Measurements from ENCODE around the gene DIAPH1. TPM values are rescaled to one million over a fixed set of nuclear protein-coding genes. Genes with fewer than 3 reads are reported as not detected.

DIAPH1 gene
- total RNA-seq, 1 donor from 2014 or later: 16.7 TPM

GRCh38 chr5:141512390-141512910, 106.3 kb downstream of the DIAPH1 start:
- H3K36me3 ChIP-seq (ENCODE audit: control insufficient read depth in 3 of 3, insufficient read depth in 3 of 3, low read length in 3 of 3): peaks cover 26 to 27% (median 27%) of the 10 kb centered on the region in 3 donors
- peaks cover 77 to 80% (median 77%) of the 10 kb centered on the region in 3 donors for H3K4me1 ChIP-seq (ENCODE audit: control insufficient read depth in 3 of 3, insufficient read depth in 3 of 3, low read length in 3 of 3)
- peak overlapping the region; percentile 96 for H3K27ac ChIP-seq (ENCODE audit: low read depth, low read length)
- no peaks in the 10 kb centered on the region for H3K27me3 ChIP-seq (ENCODE audit: control insufficient read depth in 3 of 3, insufficient read depth in 3 of 3, low read length in 3 of 3)
- H3K9me3 ChIP-seq (ENCODE audit: control insufficient read depth in 3 of 3, low read length in 3 of 3): no peaks in the 10 kb centered on the region
- H3K4me3 ChIP-seq (ENCODE audit: low read length in 3 of 3): peak overlapping the region; percentile 73 to 91 (median 79)
- H3K9ac ChIP-seq (ENCODE audit: low read depth in 1 of 3, low read length in 3 of 3): peak overlapping the region; percentile 63 to 90 (median 71)

- H3K9me3 ChIP-seq (ENCODE audit: control insufficient read depth in 3 of 3, low read length in 3 of 3): no peaks in the 10 kb centered on the region
- H3K36me3 ChIP-seq (ENCODE audit: control insufficient read depth in 3 of 3, insufficient read depth in 3 of 3, low read length in 3 of 3): peaks cover 26 to 27% (median 27%) of the 10 kb centered on the region in 3 donors
- H3K27ac ChIP-seq (ENCODE audit: low read depth, low read length): peak overlapping the region; percentile 96
- peak overlapping the region in 1 of 3 donors; percentile 71 for H3K9ac ChIP-seq (ENCODE audit: low read depth in 1 of 3, low read length in 3 of 3)
- H3K4me1 ChIP-seq (ENCODE audit: control insufficient read depth in 3 of 3, insufficient read depth in 3 of 3, low read length in 3 of 3): peaks cover 77 to 80% (median 78%) of the 10 kb centered on the region in 3 donors
- no peaks in the 10 kb centered on the region for H3K27me3 ChIP-seq (ENCODE audit: control insufficient read depth in 3 of 3, insufficient read depth in 3 of 3, low read length in 3 of 3)
- H3K4me3 ChIP-seq (ENCODE audit: low read length in 3 of 3): peak overlapping the region in 1 of 3 donors; percentile 91
Observed at GRCh38 chr5:141511771-141512325, 107.0 kb downstream of the DIAPH1 start.

GRCh38 chr5:141510850-141511601, 107.8 kb downstream of the DIAPH1 start:
- H3K4me1 ChIP-seq (ENCODE audit: control insufficient read depth in 3 of 3, insufficient read depth in 3 of 3, low read length in 3 of 3): peaks cover 75 to 80% (median 76%) of the 10 kb centered on the region in 3 donors

GRCh38 chr5:141510160-141510559, 108.6 kb downstream of the DIAPH1 start:
- Histone ChIP-seq H3K36me3 (ENCODE audit: control insufficient read depth in 3 of 3, insufficient read depth in 3 of 3, low read length in 3 of 3) (peaks cover 21 to 25% (median 24%) of the 10 kb centered on the region in 3 donors), H3K27me3 (ENCODE audit: control insufficient read depth in 3 of 3, insufficient read depth in 3 of 3, low read length in 3 of 3) (no peaks in the 10 kb centered on the region), H3K9ac (ENCODE audit: low read depth in 1 of 3, low read length in 3 of 3) (peak overlapping the region in 1 of 3 donors; percentile 16), H3K9me3 (ENCODE audit: control insufficient read depth in 3 of 3, low read length in 3 of 3) (no peaks in the 10 kb centered on the region), H3K27ac (ENCODE audit: low read depth, low read length) (no peak overlapping the region), H3K4me3 (ENCODE audit: low read length in 3 of 3) (no peak overlapping the region), H3K4me1 (ENCODE audit: control insufficient read depth in 3 of 3, insufficient read depth in 3 of 3, low read length in 3 of 3) (peaks cover 66 to 71% (median 67%) of the 10 kb centered on the region in 3 donors)

More at GRCh38 chr5:141510850-141511601, 107.8 kb downstream of the DIAPH1 start:
- Histone ChIP-seq H3K4me3 (ENCODE audit: low read length in 3 of 3) (no peak overlapping the region), H3K27me3 (ENCODE audit: control insufficient read depth in 3 of 3, insufficient read depth in 3 of 3, low read length in 3 of 3) (no peaks in the 10 kb centered on the region), H3K36me3 (ENCODE audit: control insufficient read depth in 3 of 3, insufficient read depth in 3 of 3, low read length in 3 of 3) (peaks cover 20 to 21% (median 21%) of the 10 kb centered on the region in 3 donors), H3K27ac (ENCODE audit: low read depth, low read length) (peak overlapping the region; percentile 96), H3K9me3 (ENCODE audit: control insufficient read depth in 3 of 3, low read length in 3 of 3) (no peaks in the 10 kb centered on the region), H3K9ac (ENCODE audit: low read depth in 1 of 3, low read length in 3 of 3) (no peak overlapping the region)

- peaks cover 21 to 28% (median 24%) of the 10 kb centered on the region in 3 donors for H3K36me3 ChIP-seq (ENCODE audit: control insufficient read depth in 3 of 3, insufficient read depth in 3 of 3, low read length in 3 of 3)
- H3K9ac ChIP-seq (ENCODE audit: low read depth in 1 of 3, low read length in 3 of 3): peak overlapping the region in 2 of 3 donors; percentile 40 to 64
- peak overlapping the region; percentile 75 for H3K27ac ChIP-seq (ENCODE audit: low read depth, low read length)
- no peaks in the 10 kb centered on the region for H3K27me3 ChIP-seq (ENCODE audit: control insufficient read depth in 3 of 3, insufficient read depth in 3 of 3, low read length in 3 of 3)
- peak overlapping the region in 2 of 3 donors; percentile 3 to 29 for H3K4me3 ChIP-seq (ENCODE audit: low read length in 3 of 3)
- peaks cover 54 to 60% (median 56%) of the 10 kb centered on the region in 3 donors for H3K4me1 ChIP-seq (ENCODE audit: control insufficient read depth in 3 of 3, insufficient read depth in 3 of 3, low read length in 3 of 3)
- no peaks in the 10 kb centered on the region for H3K9me3 ChIP-seq (ENCODE audit: control insufficient read depth in 3 of 3, low read length in 3 of 3)
Observed at GRCh38 chr5:141508798-141509611, 109.8 kb downstream of the DIAPH1 start.

- Histone ChIP-seq H3K9me3 (ENCODE audit: control insufficient read depth in 3 of 3, low read length in 3 of 3) (no peaks in the 10 kb centered on the region), H3K27me3 (ENCODE audit: control insufficient read depth in 3 of 3, insufficient read depth in 3 of 3, low read length in 3 of 3) (no peaks in the 10 kb centered on the region), H3K9ac (ENCODE audit: low read depth in 1 of 3, low read length in 3 of 3) (peak overlapping the region; percentile 3 to 50 (median 40)), H3K27ac (ENCODE audit: low read depth, low read length) (peak overlapping the region; percentile 75), H3K4me3 (ENCODE audit: low read length in 3 of 3) (peak overlapping the region in 1 of 3 donors; percentile 38), H3K4me1 (ENCODE audit: control insufficient read depth in 3 of 3, insufficient read depth in 3 of 3, low read length in 3 of 3) (peaks cover 49 to 57% (median 50%) of the 10 kb centered on the region in 3 donors), H3K36me3 (ENCODE audit: control insufficient read depth in 3 of 3, insufficient read depth in 3 of 3, low read length in 3 of 3) (peaks cover 24 to 28% (median 24%) of the 10 kb centered on the region in 3 donors)
Observed at GRCh38 chr5:141508440-141508797, 110.4 kb downstream of the DIAPH1 start.

- H3K27me3 ChIP-seq (ENCODE audit: control insufficient read depth in 3 of 3, insufficient read depth in 3 of 3, low read length in 3 of 3): no peaks in the 10 kb centered on the region
- H3K27ac ChIP-seq (ENCODE audit: low read depth, low read length): peak overlapping the region; percentile 75
- no peaks in the 10 kb centered on the region for H3K9me3 ChIP-seq (ENCODE audit: control insufficient read depth in 3 of 3, low read length in 3 of 3)
- peaks cover 24 to 28% (median 24%) of the 10 kb centered on the region in 3 donors for H3K36me3 ChIP-seq (ENCODE audit: control insufficient read depth in 3 of 3, insufficient read depth in 3 of 3, low read length in 3 of 3)
- peak overlapping the region in 1 of 3 donors; percentile 38 for H3K4me3 ChIP-seq (ENCODE audit: low read length in 3 of 3)
- H3K9ac ChIP-seq (ENCODE audit: low read depth in 1 of 3, low read length in 3 of 3): peak overlapping the region; percentile 3 to 57 (median 48)
- H3K4me1 ChIP-seq (ENCODE audit: control insufficient read depth in 3 of 3, insufficient read depth in 3 of 3, low read length in 3 of 3): peaks cover 40 to 48% (median 42%) of the 10 kb centered on the region in 3 donors
Observed at GRCh38 chr5:141507387-141508091, 111.3 kb downstream of the DIAPH1 start.

- peak overlapping the region in 1 of 3 donors; percentile 24 for H3K4me3 ChIP-seq (ENCODE audit: low read length in 3 of 3)
- H3K9me3 ChIP-seq (ENCODE audit: control insufficient read depth in 3 of 3, low read length in 3 of 3): no peaks in the 10 kb centered on the region
- H3K36me3 ChIP-seq (ENCODE audit: control insufficient read depth in 3 of 3, insufficient read depth in 3 of 3, low read length in 3 of 3): peaks cover 18 to 21% (median 21%) of the 10 kb centered on the region in 3 donors
- peaks cover 36 to 40% (median 37%) of the 10 kb centered on the region in 3 donors for H3K4me1 ChIP-seq (ENCODE audit: control insufficient read depth in 3 of 3, insufficient read depth in 3 of 3, low read length in 3 of 3)
- peak overlapping the region; percentile 75 for H3K27ac ChIP-seq (ENCODE audit: low read depth, low read length)
- H3K9ac ChIP-seq (ENCODE audit: low read depth in 1 of 3, low read length in 3 of 3): peak overlapping the region in 2 of 3 donors; percentile 48 to 57
- no peaks in the 10 kb centered on the region for H3K27me3 ChIP-seq (ENCODE audit: control insufficient read depth in 3 of 3, insufficient read depth in 3 of 3, low read length in 3 of 3)
Observed at GRCh38 chr5:141506381-141507155, 112.2 kb downstream of the DIAPH1 start.
